HG03280 (cell line): ENCODE measurements around the gene GLI3.

Experiments
- ATAC-seq: cut with Tn5 transposase; IDR thresholded peaks from one replicate; pipeline ENCODE4 v1.9.1; 2021; ENCODE audit warnings: mild to moderate bottlenecking, moderate library complexity; ENCODE audit not compliant: unreplicated experiment

Gene GLI3

GRCh38 chr7:42012786-42013360 is 224.1 kb downstream of the GLI3 start:
- ATAC-seq, result no peak

DNA sequence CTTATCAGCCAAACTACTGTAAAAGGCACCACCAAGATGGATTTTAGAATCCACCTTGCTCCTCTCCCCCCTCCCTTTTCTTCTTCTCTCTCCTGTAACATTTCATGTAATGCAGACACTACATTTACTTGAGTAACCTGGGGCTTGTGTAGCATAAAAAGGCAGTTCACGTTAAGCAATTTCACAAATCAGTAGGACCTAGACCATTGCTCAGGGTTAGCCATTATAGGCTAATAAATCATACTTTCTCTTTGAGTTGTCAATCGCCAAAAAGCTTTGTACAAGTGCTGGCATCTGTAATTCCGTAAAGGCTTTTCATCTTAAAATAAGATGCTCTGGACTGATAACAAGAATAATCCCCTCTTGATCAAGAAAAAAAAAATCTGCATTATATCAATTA is 224.7 kb downstream of the GLI3 start:
- ATAC-seq, result no peak

DNA sequence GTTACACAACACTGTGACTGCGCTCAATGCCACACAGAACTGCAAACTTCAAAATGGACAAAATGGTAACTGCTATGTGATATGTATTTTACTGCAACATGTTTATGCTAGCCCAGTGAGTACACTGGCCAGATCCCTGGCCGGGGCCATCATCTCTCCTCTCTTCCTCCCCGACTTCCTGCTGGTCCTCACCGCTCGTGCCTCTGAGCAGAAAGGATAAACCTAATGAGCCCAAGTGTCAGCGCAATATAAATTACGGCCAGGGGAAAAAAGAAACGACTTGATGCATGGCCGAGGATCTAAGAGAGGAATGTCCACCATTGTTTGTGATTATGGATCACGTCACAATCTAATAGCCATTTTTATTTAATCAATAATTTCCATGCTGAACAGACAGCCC is 225.2 kb downstream of the GLI3 start:
- no peak for ATAC-seq

DNA sequence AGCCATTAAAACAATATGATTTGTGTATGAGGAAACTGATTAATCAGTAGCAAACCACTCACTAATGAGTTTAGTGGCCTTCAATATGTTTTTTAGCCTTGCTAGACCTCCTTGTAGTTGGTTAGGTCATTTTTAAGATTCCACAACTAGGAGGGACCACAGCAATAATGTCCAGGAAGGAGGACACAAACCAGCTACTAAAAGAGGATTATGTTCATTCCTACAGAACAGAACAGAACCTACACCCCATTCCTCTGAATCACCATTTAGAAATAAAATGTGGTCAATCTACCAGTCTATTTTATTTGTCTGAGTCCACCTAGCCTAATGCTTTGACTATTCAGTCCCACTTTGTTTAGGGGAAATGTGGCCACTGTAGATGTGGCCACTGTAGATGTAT is 226.3 kb downstream of the GLI3 start:
- no peak for ATAC-seq

DNA sequence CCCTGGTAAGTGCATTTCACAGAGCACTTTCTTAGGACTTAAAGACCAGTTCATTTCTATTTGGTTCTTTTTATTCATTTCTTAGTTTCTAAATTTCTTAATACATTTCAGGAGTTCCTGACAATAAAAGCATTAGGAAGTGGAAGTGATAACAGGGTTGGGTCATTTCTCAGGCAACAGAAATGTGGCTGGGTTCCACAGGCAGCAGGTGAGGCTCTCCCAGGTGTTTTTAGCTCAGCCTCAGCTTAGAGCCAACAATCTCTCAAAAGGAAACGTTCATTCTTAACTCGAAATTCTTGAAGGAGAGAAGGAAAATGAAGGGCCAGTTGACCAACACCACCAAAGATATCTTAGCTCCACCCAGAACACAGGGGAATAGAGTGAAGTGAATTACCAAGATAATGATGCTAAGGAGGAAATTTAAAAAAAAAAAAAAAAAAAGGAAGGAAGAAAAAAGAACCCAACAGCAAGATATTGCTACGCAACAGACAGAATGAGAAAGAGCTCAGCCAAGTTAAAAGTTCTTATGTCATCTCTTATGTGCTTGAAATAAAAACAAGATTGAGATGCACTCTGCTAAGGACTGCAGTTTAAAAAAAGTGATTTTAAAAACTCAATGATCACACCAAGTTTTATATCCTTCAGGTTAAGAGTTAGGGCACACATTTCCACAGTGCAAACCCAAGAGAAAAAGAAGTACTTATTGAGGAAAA is 230.1 kb downstream of the GLI3 start:
- no peak for ATAC-seq

GRCh38 chr7:42002654-42003053 is 234.4 kb downstream of the GLI3 start:
- ATAC-seq, result no peak

- no peak for ATAC-seq
These were observed 237.2 kb downstream of the GLI3 start for GRCh38 chr7:41999736-42000283.

GRCh38 chr7:41998041-41998440 is 239.0 kb downstream of the GLI3 start:
- ATAC-seq, result no peak

DNA sequence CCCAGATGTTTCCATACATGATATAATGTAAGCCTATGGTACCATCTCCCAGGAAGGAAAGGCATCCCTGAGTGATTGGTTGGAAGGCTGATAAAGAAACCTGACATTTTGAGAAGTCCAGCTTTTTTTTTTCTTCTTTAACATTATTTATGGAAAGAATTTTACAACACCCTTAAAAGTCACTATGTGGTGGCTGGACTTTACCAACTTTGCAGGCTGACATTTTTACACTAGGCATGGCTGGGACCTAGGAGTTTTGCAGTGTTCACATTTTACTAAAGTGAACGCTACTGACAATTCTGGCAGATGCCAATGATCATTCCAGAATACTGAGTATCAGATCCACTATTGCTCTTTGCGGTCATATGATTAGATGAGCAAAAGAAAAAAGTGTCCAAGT is 239.9 kb downstream of the GLI3 start:
- ATAC-seq, result no peak

DNA sequence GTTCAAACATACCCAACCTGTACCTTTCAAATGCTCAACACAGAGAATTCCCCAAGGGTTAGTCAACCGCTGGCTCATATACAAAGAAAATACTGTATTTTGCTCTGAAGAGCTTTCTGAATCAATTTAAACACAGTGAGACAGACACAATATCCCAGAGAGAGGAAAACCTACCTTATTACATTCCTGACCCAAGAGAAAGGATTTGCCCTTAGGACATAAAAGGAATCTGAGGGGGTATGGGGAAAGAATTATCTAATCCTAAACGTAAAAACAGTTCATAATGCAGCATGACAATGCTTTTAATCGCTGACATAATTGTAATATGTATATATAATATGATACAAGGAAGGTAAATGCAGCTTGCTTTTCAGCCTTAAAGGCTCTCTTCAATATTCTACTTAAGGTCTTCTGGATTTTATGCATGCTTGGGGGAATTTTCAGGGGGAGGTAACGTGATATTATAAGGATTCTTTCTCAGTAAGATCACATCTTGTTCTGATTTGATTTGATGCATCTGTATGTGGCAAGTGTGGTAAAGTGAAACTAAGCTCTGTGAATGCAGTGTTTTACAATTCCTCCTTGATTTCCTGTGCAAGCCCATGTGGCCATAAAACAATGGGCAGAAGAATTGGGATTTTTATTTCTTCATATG is 240.5 kb downstream of the GLI3 start:
- no peak for ATAC-seq

DNA sequence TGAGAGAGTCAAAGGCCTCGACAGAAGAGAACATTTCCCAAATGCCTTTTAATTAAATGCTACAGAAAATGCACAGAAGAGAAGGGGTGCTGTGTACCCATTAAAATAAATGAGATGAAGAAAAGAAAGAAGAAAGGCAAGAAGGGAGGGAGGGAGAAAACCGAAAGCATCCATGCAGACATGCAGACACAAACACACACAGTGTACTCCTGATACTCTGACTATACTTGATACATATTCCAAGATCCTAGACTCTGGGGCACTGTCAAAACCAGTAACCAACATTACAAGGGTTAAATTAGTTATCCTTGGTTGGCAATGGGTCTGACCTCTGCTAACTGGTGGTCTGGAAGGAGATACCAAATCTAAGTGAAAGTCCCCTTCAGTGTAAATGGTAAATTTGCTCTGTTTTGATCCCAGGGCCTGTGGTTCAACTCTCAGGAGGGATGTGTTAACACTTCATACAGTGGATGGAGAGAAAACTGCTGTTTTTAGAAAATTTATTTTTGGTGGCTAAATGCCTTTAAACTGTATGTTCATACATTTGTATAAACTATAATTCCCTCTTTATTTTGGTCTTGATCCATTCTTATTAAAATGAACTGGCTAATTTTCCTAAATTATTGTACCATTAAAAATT is 241.3 kb downstream of the GLI3 start:
- ATAC-seq, result no peak

DNA sequence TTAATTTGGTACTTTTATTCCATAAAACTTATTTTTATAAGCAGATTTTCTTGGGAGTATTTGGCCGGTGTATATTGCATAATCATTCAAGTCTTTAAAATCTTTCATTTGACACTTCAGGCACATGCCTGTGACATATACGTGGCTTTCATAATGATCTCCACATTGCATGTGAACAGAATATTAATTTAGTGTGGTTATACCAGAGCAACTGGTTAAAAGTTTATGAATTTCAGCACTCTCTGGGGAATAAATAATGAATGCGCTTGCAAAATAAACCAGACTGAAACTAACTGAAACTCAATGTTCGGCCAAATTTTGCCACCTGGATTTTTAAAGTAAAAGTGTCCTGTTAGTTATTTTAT is 242.3 kb downstream of the GLI3 start:
- no peak for ATAC-seq

GRCh38 chr7:41994036-41994745 is 242.8 kb downstream of the GLI3 start:
- ATAC-seq, result no peak

DNA sequence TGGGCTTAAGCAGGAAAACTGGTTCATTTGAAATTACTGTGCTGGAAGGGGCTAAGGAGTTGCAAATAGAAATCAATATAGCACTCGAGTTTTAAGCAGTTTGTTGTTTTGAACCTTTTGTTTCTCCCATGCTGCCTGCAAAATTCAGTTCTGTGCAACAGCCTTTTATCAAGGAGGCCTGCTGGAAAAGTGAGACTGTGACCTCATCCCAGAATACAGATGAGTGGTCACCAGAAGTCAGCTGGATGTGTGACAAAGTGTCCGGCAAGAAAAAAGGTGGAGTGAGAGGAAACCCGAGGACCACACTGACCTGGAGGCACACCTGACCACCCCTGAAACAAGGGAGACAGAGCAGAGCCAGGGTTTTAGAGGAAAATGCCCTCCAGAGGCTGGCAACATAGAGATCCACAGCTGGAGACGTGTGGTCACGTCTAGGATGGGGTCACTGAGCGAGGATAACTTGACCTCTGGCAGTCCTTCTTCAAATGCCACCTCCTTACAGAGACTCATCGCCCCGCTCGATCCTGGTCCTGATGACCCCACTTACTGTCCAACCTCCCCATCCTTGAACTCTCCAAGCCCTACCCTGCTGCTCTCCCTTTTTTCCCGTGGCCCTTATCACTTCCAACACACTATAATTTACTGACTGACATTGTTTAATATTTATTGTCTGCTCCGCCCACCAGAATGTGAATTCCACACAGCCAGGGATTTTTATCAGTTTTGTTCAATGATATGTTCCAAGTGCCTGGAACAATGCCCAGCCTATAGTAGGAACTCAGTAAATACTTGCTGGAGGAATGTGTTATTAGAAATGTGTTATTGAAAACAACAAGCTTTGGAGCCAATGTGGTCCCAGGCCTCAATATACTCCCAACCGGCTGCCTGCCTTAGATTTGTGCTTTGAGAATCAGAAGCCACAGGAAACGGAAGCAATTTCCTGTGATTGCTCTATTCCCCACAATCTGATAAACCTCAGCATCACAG is 243.8 kb downstream of the GLI3 start:
- no peak for ATAC-seq

DNA sequence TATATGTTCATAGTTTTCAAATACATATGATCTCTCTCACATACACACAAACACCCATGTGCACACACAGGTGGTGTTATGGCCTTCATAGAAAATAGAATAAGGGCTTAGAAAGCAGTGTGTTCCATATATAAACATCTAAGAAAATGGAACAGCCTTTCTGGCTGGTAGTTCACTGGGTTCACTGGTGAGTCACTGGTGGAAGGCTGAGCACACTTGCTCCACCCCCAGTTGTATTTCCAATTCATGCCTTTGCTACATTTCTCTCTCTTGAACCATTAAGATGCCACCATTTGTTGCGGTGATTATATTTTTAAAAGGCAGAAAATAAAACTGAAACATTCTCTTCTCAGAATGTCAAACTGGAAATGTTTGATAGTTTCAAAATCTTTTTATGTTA is 252.1 kb downstream of the GLI3 start:
- ATAC-seq, result no peak

GRCh38 chr7:41981046-41982040 is 255.7 kb downstream of the GLI3 start:
- ATAC-seq, result no peak

- ATAC-seq, result no peak
These were observed 257.1 kb downstream of the GLI3 start for GRCh38 chr7:41979834-41980307.

GRCh38 chr7:41978858-41979257 is 258.2 kb downstream of the GLI3 start:
- no peak for ATAC-seq

DNA sequence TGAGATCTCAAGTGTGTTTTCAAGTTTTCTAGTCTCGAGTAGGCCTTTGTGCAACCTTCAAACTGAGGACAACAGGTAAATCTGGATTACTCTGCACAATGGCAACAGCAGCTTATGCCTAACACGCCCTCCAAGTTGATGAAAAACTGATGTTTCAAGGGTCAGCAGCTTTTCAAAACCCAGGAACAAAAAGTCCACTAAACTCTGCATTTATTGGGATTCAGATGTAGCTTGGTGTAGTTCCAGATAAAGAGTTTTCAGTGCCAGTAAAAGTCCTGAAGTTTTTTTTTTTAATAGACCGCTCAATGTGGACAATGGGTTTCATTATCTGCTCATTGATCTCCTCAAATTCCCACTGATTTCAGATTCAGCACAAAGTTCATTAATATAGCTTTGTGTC is 259.3 kb downstream of the GLI3 start:
- ATAC-seq, result no peak
